ENCODE results near the gene TMEM114. TPM values are rescaled to one million over a fixed set of nuclear protein-coding genes. Genes with fewer than 3 reads are reported as not detected.

The TMEM114 gene
- total RNA-seq, 1 experiment from 2014 or later = not detected

DNA sequence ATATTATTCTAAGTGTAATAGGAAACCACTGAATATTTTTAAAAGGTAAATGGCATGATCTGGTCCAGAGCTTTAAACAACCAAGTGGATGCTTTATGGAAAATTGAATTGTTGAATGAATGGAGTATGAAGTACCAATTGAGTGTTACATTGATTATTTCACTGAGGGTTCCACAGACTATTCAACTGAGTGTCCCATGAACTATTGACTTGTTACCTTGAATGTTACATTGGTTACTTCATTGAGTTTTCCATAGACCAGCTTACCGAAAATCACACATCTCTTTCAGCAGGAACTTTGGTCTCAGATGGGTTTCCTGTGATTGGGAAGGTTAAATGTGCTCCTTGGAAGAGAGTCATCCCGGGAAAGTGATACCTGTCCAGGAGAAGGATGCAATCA lies 56.8 kb downstream of the TMEM114 start:
- no peaks in the 10 kb centered on the region for H3K9me3 ChIP-seq
- no peak for DNase-seq
- POLR2A ChIA-PET = no interaction called here
- H3K4me3 ChIP-seq (ENCODE audit: low read depth, low read length) = no peak overlapping the region
- CTCF ChIA-PET = no interaction called here
- BruUV-seq (replicated peaks) = no TSS peak
- TF ChIP-seq, protein P1, sequence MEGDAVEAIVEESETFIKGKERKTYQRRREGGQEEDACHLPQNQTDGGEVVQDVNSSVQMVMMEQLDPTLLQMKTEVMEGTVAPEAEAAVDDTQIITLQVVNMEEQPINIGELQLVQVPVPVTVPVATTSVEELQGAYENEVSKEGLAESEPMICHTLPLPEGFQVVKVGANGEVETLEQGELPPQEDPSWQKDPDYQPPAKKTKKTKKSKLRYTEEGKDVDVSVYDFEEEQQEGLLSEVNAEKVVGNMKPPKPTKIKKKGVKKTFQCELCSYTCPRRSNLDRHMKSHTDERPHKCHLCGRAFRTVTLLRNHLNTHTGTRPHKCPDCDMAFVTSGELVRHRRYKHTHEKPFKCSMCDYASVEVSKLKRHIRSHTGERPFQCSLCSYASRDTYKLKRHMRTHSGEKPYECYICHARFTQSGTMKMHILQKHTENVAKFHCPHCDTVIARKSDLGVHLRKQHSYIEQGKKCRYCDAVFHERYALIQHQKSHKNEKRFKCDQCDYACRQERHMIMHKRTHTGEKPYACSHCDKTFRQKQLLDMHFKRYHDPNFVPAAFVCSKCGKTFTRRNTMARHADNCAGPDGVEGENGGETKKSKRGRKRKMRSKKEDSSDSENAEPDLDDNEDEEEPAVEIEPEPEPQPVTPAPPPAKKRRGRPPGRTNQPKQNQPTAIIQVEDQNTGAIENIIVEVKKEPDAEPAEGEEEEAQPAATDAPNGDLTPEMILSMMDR (IDR thresholded peaks at IDR 0.05; ENCODE audit: insufficient read depth in 1 of 2, low read depth in 1 of 2, low read length in 1 of 2, severe bottlenecking in 1 of 2, unreplicated experiment in 1 of 2) = no peak
- Mint-ChIP-seq H3K4me1 (ENCODE audit: low read depth, unreplicated experiment) (no peaks in the 10 kb centered on the region), H3K27ac (ENCODE audit: unreplicated experiment) (no peak overlapping the region), H3K4me3 (ENCODE audit: unreplicated experiment) (no peak overlapping the region), H3K27me3 (ENCODE audit: insufficient read depth, unreplicated experiment) (peaks cover 11% of the 10 kb centered on the region), H3K36me3 (ENCODE audit: insufficient read depth, unreplicated experiment) (no peaks in the 10 kb centered on the region), H3K9me3 (ENCODE audit: unreplicated experiment) (no peaks in the 10 kb centered on the region)
- H3K4me1 ChIP-seq = no peaks in the 10 kb centered on the region
- H3K27me3 ChIP-seq (replicated peaks; ENCODE audit: control insufficient read depth, insufficient read depth, low read length) = no peaks in the 10 kb centered on the region
- intact Hi-C loops (cut with micrococcal nuclease; ENCODE audit: unreplicated experiment) = no loop called here
- no peaks in the 10 kb centered on the region for H3K36me3 ChIP-seq (ENCODE audit: control insufficient read depth, insufficient read depth, low read length)

DNA sequence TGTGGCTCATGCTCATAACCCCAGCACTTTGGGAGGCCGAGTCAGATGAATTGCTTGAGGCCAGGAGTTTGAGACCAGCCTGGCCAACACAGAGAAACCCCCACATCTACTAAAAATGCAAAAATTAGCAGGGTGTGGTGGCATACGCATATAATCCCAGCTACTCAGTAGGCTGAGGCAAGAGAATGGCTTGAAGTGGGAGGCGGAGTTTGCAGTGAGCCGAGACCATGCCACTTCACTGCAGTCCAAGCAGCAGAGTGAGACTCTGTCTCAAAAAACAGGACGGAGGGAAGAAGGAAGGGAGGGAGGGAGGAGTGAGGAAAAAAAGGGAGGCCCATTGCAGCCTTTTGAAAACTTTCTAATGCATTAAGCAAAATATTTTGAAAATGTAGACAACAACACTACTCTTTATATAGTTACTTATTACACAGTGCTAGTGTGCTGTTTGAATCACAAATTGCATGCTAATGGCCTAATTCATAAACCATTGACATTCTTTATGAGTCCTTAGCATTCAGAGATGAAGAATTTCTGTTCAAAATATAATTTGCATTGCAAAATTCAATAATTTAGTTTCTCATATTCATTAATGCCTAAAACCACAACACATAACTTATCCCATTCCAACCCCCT lies 59.4 kb downstream of the TMEM114 start:
- H3K27ac Mint-ChIP-seq (ENCODE audit: unreplicated experiment) = no peak overlapping the region
- CTCF ChIA-PET = no interaction called here
- Histone ChIP-seq H3K9me3 (no peaks in the 10 kb centered on the region), H3K36me3 (ENCODE audit: control insufficient read depth, insufficient read depth, low read length) (no peaks in the 10 kb centered on the region), H3K27me3 (replicated peaks; ENCODE audit: control insufficient read depth, insufficient read depth, low read length) (no peaks in the 10 kb centered on the region), H3K4me1 (no peaks in the 10 kb centered on the region), H3K4me3 (ENCODE audit: low read depth, low read length) (no peak overlapping the region)
- no peaks in the 10 kb centered on the region for H3K4me1 Mint-ChIP-seq (ENCODE audit: low read depth, unreplicated experiment)
- no peaks in the 10 kb centered on the region for H3K9me3 Mint-ChIP-seq (ENCODE audit: unreplicated experiment)
- H3K36me3 Mint-ChIP-seq (ENCODE audit: insufficient read depth, unreplicated experiment) = no peaks in the 10 kb centered on the region
- H3K27me3 Mint-ChIP-seq (ENCODE audit: insufficient read depth, unreplicated experiment) = peaks cover 15% of the 10 kb centered on the region
- no TSS peak for BruUV-seq (replicated peaks)
- intact Hi-C loops (cut with micrococcal nuclease; ENCODE audit: unreplicated experiment) = no loop called here
- POLR2A ChIA-PET = no interaction called here
- DNase-seq = no peak
- TF ChIP-seq, protein P1 (IDR thresholded peaks at IDR 0.05; ENCODE audit: insufficient read depth in 1 of 2, low read depth in 1 of 2, low read length in 1 of 2, severe bottlenecking in 1 of 2, unreplicated experiment in 1 of 2) = no peak
- H3K4me3 Mint-ChIP-seq (ENCODE audit: unreplicated experiment) = no peak overlapping the region

DNA sequence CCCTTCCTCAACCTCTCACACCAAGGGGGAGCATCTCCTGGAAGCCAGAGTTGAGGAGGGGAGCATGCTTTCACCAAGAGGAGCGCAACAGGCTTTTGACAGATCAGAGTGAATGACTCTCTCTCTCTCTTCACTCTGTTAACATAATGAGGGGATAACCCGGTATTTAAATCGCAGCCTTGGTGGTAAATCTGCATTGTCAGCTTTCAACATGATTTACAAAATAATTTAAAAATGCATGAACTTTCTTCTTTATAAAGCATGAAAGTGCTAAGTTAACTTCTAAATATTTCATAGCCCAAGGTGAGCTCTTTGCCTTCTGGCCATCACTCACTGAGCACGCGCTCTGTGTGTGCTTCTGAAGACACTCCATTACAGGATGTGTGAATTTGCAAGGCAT lies 61.8 kb downstream of the TMEM114 start:
- Mint-ChIP-seq H3K4me1 (ENCODE audit: low read depth, unreplicated experiment) (no peaks in the 10 kb centered on the region), H3K4me3 (ENCODE audit: unreplicated experiment) (no peak overlapping the region), H3K36me3 (ENCODE audit: insufficient read depth, unreplicated experiment) (no peaks in the 10 kb centered on the region), H3K27ac (ENCODE audit: unreplicated experiment) (no peak overlapping the region), H3K9me3 (ENCODE audit: unreplicated experiment) (no peaks in the 10 kb centered on the region), H3K27me3 (ENCODE audit: insufficient read depth, unreplicated experiment) (peaks cover 15% of the 10 kb centered on the region)
- H3K4me3 ChIP-seq (ENCODE audit: low read depth, low read length) = no peak overlapping the region
- intact Hi-C loops (cut with micrococcal nuclease; ENCODE audit: unreplicated experiment) = no loop called here
- ChIA-PET POLR2A (no interaction called here), CTCF (no interaction called here)
- H3K36me3 ChIP-seq (ENCODE audit: control insufficient read depth, insufficient read depth, low read length) = no peaks in the 10 kb centered on the region
- DNase-seq = no peak
- TF ChIP-seq, protein P1 (IDR thresholded peaks at IDR 0.05; ENCODE audit: insufficient read depth in 1 of 2, low read depth in 1 of 2, low read length in 1 of 2, severe bottlenecking in 1 of 2, unreplicated experiment in 1 of 2) = no peak
- no TSS peak for BruUV-seq (replicated peaks)
- no peaks in the 10 kb centered on the region for H3K4me1 ChIP-seq
- H3K27me3 ChIP-seq (replicated peaks; ENCODE audit: control insufficient read depth, insufficient read depth, low read length) = no peaks in the 10 kb centered on the region
- H3K9me3 ChIP-seq = no peaks in the 10 kb centered on the region

Data from Caco-2 (cell line).